Loucy (cell line): ENCODE data around the gene PPIL3.

ENCODE experiments used
- H2AFZ ChIP-seq: fragments of 200-600 bp; sonication (generic); 2 replicates; pipeline ENCODE4 v1.6.0; 2016; ENCODE audit warnings: antibody characterized with exemption, mild to moderate bottlenecking, low read length, moderate library complexity
- H3F3A ChIP-seq: fragments of 200-600 bp; 2 replicates; pipeline ENCODE4 v1.6.0; 2016; ENCODE audit warnings: antibody characterized with exemption, low read depth, mild to moderate bottlenecking
- H3K27me3 ChIP-seq: fragments of 200-600 bp; sonication (generic); 2 replicates; pipeline ENCODE4 v1.6.1; 2014; ENCODE audit warnings: low read length, mild to moderate bottlenecking; ENCODE audit not compliant: insufficient read depth, poor library complexity, severe bottlenecking
- H3K36me3 ChIP-seq: fragments of 200-600 bp; sonication (generic); 2 replicates; pipeline ENCODE4 v1.6.1; 2016; ENCODE audit warnings: low read length; ENCODE audit not compliant: insufficient read depth
- H3K4me1 ChIP-seq: fragments of 200-600 bp; sonication (generic); 2 replicates; pipeline ENCODE4 v1.5.1; 2014; ENCODE audit warnings: low read length, mild to moderate bottlenecking; ENCODE audit not compliant: insufficient read depth, poor library complexity, severe bottlenecking
- H3K4me2 ChIP-seq: fragments of 200-600 bp; sonication (generic); 2 replicates; pipeline ENCODE4 v1.6.0; 2014; ENCODE audit warnings: antibody characterized with exemption, low read length, low read depth, mild to moderate bottlenecking; ENCODE audit not compliant: poor library complexity, severe bottlenecking
- H3K4me3 ChIP-seq: fragments of 200-600 bp; sonication (generic); 2 replicates; pipeline ENCODE4 v1.5.1; 2014; ENCODE audit warnings: low read length, mild to moderate bottlenecking, mixed read lengths; ENCODE audit not compliant: poor library complexity, severe bottlenecking
- H3K79me2 ChIP-seq: fragments of 200-600 bp; sonication (generic); 2 replicates; pipeline ENCODE4 v1.6.1; 2014; ENCODE audit warnings: low read length; ENCODE audit not compliant: insufficient read depth
- H3K9ac ChIP-seq: fragments of 200-600 bp; sonication (generic); 2 replicates; pipeline ENCODE4 v1.6.0; 2014; ENCODE audit warnings: mild to moderate bottlenecking, low read depth, low read length, moderate library complexity; ENCODE audit not compliant: poor library complexity, severe bottlenecking
- H3K9me2 ChIP-seq: fragments of 200-600 bp; sonication (generic); replicated peaks from 2 replicates; pipeline ENCODE4 v1.6.1; 2016; ENCODE audit warnings: low read depth, low read length, mixed read lengths
- H3K9me3 ChIP-seq: fragments of 200-600 bp; sonication (generic); 2 replicates; pipeline ENCODE4 v1.6.1; 2014; ENCODE audit warnings: mild to moderate bottlenecking, antibody characterized with exemption, low read length, low read depth; ENCODE audit not compliant: insufficient read depth
- H4K20me1 ChIP-seq: fragments of 200-600 bp; sonication (generic); 2 replicates; pipeline ENCODE4 v1.6.0; 2014; ENCODE audit warnings: antibody characterized with exemption, low read length, mild to moderate bottlenecking; ENCODE audit not compliant: insufficient read depth, poor library complexity, severe bottlenecking
- CTCF ChIP-seq: fragments of 200-600 bp; sonication (generic); conservative IDR thresholded peaks from 2 replicates; pipeline ENCODE4 v1.5.1; 2014; ENCODE audit warnings: mild to moderate bottlenecking, antibody characterized with exemption, low read length
- EZH2phosphoT487 ChIP-seq: fragments of 200-600 bp; IDR thresholded peaks from 2 replicates; pipeline ENCODE4 v1.6.1; 2018; ENCODE audit warnings: antibody characterized with exemption, mild to moderate bottlenecking, moderate library complexity, borderline replicate concordance

Gene PPIL3

GRCh38 chr2:200888704-200889625 lies at the start of gene PPIL3, which contains the start of gene NIF3L1:
Gene PPIL3, minus strand, starts transcription at chr2:200889077. Its CDS starts 1,462 bp downstream, at chr2:200887615.
Gene NIF3L1, plus strand, starts transcription at chr2:200889371. Its CDS starts 2,573 bp downstream, at chr2:200891944.
- H3K79me2 ChIP-seq, result peaks cover 70% of the 10 kb centered on the region
- H4K20me1 ChIP-seq, result no peaks in the 10 kb centered on the region
- H2AFZ ChIP-seq, result peak within 1 kb of the TSS; percentile 84
- H3F3A ChIP-seq, result peaks cover 19% of the 10 kb centered on the region
- H3K9me2 ChIP-seq, result no peaks in the 10 kb centered on the region
- peak within 1 kb of the TSS; percentile 97 for H3K4me2 ChIP-seq
- TF ChIP-seq CTCF (no peak), EZH2phosphoT487 (no peak)
- H3K9me3 ChIP-seq, result no peaks in the 10 kb centered on the region
- peak within 1 kb of the TSS; percentile 91 for H3K9ac ChIP-seq
- H3K4me3 ChIP-seq, result peak within 1 kb of the TSS; percentile 100
- no peaks in the 10 kb centered on the region for H3K27me3 ChIP-seq
- H3K36me3 ChIP-seq, result no peaks in the 10 kb centered on the region
- H3K4me1 ChIP-seq, result peaks cover 41% of the 10 kb centered on the region

GRCh38 chr2:200930947-200931626 lies 42.2 kb upstream of the PPIL3 start:
- Histone ChIP-seq H3K9me2 (no peaks in the 10 kb centered on the region), H3K9me3 (no peaks in the 10 kb centered on the region), H3K4me1 (no peaks in the 10 kb centered on the region), H3K4me3 (no peak overlapping the region), H3K79me2 (no peaks in the 10 kb centered on the region), H4K20me1 (no peaks in the 10 kb centered on the region), H2AFZ (no peak overlapping the region), H3K4me2 (no peak overlapping the region), H3F3A (no peaks in the 10 kb centered on the region), H3K9ac (no peak overlapping the region), H3K36me3 (peaks cover 71% of the 10 kb centered on the region), H3K27me3 (no peaks in the 10 kb centered on the region)
- TF ChIP-seq EZH2phosphoT487 (no peak), CTCF (no peak)

GRCh38 chr2:200929334-200930249 lies 40.7 kb upstream of the PPIL3 start:
- Histone ChIP-seq H2AFZ (no peak overlapping the region), H3K4me2 (no peak overlapping the region), H3K79me2 (no peaks in the 10 kb centered on the region)

More at GRCh38 chr2:200929334-200930249, 40.7 kb upstream of the PPIL3 start:
- Histone ChIP-seq H3F3A (no peaks in the 10 kb centered on the region), H3K9ac (no peak overlapping the region), H3K4me3 (no peak overlapping the region), H3K27me3 (no peaks in the 10 kb centered on the region), H3K4me1 (no peaks in the 10 kb centered on the region), H3K36me3 (peaks cover 66% of the 10 kb centered on the region), H3K9me2 (no peaks in the 10 kb centered on the region), H4K20me1 (no peaks in the 10 kb centered on the region), H3K9me3 (no peaks in the 10 kb centered on the region)
- TF ChIP-seq CTCF (no peak), EZH2phosphoT487 (no peak)
